ENCODE data around the gene TNNT3.

Gene TNNT3

DNA sequence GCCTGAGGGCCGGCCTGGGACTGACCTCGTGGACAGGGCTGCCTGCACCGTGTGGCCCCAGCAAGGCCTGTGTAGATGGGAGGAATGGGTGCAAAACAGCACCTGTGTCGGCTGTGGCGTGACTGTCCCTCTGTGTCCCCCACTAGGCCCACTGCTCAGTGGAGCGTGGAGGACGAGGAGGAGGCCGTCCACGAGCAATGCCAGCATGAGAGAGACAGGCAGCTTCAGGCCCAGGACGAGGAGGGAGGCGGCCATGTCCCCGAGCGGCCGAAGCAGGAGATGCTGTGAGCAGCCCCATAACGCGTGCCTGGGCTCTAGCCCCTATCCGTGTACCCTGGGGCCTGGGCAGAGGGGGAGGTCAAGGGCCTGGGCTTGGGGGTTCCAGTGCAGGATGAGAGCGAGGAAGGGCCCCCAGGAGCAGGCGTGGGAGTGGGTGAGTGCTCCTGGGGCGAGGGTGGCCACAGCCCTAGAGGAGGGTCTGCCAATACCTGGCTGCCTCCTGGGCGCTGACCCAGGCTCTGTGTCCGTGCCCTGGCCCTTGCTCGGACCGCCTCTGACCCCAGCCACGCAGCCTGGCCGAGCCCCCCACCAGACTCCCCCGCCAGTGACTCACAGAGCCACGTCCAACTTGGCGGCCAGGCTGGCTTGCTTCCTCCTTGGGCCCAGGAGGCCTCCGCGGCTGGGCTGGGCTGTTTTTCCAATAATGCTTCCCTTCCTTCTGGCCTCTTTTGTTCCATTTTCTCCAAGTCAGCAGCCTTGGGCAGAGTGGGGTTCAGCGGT lies 39.4 kb upstream of the TNNT3 start:
- H3K4me1 ChIP-seq (ENCODE audit: insufficient read depth, low read length): no peaks in the 10 kb centered on the region
- no peaks in the 10 kb centered on the region for H3K79me2 ChIP-seq (ENCODE audit: insufficient read depth, low read length)
- H3K9ac ChIP-seq (ENCODE audit: low read depth, low read length): no peak overlapping the region
- no peak overlapping the region for H3K27ac ChIP-seq (ENCODE audit: low read length)
- no peaks in the 10 kb centered on the region for H3K9me3 ChIP-seq (ENCODE audit: insufficient read depth, low read length, severe bottlenecking)
- no peaks in the 10 kb centered on the region for H3K27me3 ChIP-seq (ENCODE audit: insufficient read depth, low read length, poor library complexity)
- no peaks in the 10 kb centered on the region for H3K36me3 ChIP-seq (ENCODE audit: insufficient read depth, low read length)
- H3K4me2 ChIP-seq (ENCODE audit: insufficient read depth, low read length): no peak overlapping the region
- no peak overlapping the region for H3K4me3 ChIP-seq (ENCODE audit: low read depth in 1 of 2, low read length in 2 of 2)
- H4K20me1 ChIP-seq (ENCODE audit: insufficient read depth, low read length): no peaks in the 10 kb centered on the region
- H2AFZ ChIP-seq (ENCODE audit: low read depth, low read length): no peak overlapping the region
- TF ChIP-seq, protein P1, sequence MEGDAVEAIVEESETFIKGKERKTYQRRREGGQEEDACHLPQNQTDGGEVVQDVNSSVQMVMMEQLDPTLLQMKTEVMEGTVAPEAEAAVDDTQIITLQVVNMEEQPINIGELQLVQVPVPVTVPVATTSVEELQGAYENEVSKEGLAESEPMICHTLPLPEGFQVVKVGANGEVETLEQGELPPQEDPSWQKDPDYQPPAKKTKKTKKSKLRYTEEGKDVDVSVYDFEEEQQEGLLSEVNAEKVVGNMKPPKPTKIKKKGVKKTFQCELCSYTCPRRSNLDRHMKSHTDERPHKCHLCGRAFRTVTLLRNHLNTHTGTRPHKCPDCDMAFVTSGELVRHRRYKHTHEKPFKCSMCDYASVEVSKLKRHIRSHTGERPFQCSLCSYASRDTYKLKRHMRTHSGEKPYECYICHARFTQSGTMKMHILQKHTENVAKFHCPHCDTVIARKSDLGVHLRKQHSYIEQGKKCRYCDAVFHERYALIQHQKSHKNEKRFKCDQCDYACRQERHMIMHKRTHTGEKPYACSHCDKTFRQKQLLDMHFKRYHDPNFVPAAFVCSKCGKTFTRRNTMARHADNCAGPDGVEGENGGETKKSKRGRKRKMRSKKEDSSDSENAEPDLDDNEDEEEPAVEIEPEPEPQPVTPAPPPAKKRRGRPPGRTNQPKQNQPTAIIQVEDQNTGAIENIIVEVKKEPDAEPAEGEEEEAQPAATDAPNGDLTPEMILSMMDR (IDR thresholded peaks at IDR 0.05; ENCODE audit: borderline replicate concordance, extremely low read depth, low read length, poor library complexity, severe bottlenecking): no peak
- no peak for TF ChIP-seq EZH2 (IDR thresholded peaks at IDR 0.05; ENCODE audit: borderline replicate concordance, low read depth, low read length, severe bottlenecking)
- ATAC-seq (ENCODE audit: insufficient read depth, low read depth) (no peak), DNase-seq (no peak)

DNA sequence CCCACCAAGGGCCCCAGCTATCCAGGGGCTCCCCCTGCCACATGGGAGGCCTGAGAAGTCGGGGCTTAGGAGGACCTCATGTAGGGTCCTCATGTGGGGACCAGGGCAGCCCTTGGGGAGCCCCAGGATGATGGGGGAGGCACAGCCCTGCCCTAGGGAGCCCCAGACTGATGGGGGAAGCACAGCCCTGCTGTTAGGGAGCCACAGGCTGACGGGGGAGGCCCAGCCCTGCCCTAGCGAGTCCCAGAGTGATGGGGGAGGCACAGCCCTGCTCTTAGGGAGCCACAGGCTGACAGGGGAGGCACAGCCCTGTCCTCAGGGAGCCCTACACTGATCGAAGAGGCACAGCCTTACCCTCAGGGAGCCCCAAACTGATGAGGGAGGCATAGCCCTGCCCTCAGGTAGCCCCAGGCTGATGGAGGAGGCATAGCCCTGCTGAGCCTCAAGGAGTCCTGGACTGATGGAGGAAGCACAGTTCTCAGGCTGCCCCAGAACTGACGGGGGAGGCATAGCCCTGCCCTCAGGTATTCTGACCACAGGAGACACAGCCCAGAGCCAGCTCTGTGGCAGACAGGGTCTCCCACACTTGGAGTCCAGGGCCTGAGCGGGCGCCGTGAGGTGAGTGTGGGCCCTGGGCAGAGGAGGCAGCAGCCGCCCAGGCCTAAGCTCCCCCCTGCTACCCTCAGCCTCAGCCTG lies 38.6 kb upstream of the TNNT3 start:
- no peaks in the 10 kb centered on the region for H3K9me3 ChIP-seq (ENCODE audit: insufficient read depth, low read length, severe bottlenecking)
- no peak overlapping the region for H3K4me3 ChIP-seq (ENCODE audit: low read depth in 1 of 2, low read length in 2 of 2)
- H2AFZ ChIP-seq (ENCODE audit: low read depth, low read length): no peak overlapping the region
- H3K27me3 ChIP-seq (ENCODE audit: insufficient read depth, low read length, poor library complexity): no peaks in the 10 kb centered on the region
- no peak for DNase-seq
- H3K4me1 ChIP-seq (ENCODE audit: insufficient read depth, low read length): no peaks in the 10 kb centered on the region
- no peak overlapping the region for H3K4me2 ChIP-seq (ENCODE audit: insufficient read depth, low read length)
- ATAC-seq (ENCODE audit: insufficient read depth, low read depth): no peak
- no peak overlapping the region for H3K9ac ChIP-seq (ENCODE audit: low read depth, low read length)
- H3K27ac ChIP-seq (ENCODE audit: low read length): no peak overlapping the region
- no peaks in the 10 kb centered on the region for H3K36me3 ChIP-seq (ENCODE audit: insufficient read depth, low read length)
- no peaks in the 10 kb centered on the region for H4K20me1 ChIP-seq (ENCODE audit: insufficient read depth, low read length)
- TF ChIP-seq, protein P1 (IDR thresholded peaks at IDR 0.05; ENCODE audit: borderline replicate concordance, extremely low read depth, low read length, poor library complexity, severe bottlenecking): no peak
- no peak for TF ChIP-seq EZH2 (IDR thresholded peaks at IDR 0.05; ENCODE audit: borderline replicate concordance, low read depth, low read length, severe bottlenecking)
- no peaks in the 10 kb centered on the region for H3K79me2 ChIP-seq (ENCODE audit: insufficient read depth, low read length)

DNA sequence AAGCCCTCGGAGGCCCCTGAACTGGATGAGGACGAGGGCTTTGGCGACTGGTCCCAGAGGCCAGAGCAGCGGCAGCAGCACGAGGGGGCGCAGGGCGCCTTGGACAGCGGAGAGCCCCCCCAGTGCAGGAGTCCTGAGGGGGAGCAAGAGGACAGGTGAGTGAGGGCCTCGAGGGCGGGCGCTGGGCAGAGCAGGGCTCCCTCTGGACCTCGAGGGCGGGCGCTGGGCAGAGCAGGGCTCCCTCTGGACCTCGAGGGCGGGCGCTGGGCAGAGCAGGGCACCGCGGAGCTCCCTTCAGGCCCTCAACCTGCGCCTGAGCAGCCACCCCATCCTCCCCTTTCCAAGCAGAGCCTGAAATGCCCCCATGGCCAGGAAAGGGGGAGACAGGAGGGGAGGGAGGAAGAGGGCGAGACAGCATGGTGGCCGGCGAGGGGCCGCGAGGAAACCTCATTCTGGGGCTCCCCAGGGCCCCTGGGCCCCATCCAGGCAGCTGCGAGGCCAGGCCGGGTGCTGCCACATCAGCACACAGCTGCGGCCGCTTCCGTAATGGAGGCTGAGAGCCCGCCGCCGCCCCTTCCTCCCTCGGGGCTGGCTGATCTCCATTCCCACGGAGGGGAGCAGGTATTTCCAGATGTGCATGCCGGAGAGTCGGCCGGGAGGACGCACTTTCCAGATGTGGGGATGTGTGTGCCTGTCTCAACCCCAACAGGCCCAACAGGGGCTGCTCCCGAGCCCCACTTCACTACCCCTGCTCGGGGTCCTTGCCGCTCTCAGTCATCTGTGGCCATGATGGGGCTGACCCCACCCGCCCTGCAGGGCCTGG lies 37.9 kb upstream of the TNNT3 start:
- H2AFZ ChIP-seq (ENCODE audit: low read depth, low read length): no peak overlapping the region
- no peak overlapping the region for H3K4me2 ChIP-seq (ENCODE audit: insufficient read depth, low read length)
- no peak overlapping the region for H3K27ac ChIP-seq (ENCODE audit: low read length)
- DNase-seq: no peak
- peak; percentile 11; the same call in 2 of the 3 replicates for ATAC-seq (ENCODE audit: insufficient read depth, low read depth)
- H3K79me2 ChIP-seq (ENCODE audit: insufficient read depth, low read length): no peaks in the 10 kb centered on the region
- H3K9me3 ChIP-seq (ENCODE audit: insufficient read depth, low read length, severe bottlenecking): no peaks in the 10 kb centered on the region
- H4K20me1 ChIP-seq (ENCODE audit: insufficient read depth, low read length): no peaks in the 10 kb centered on the region
- H3K36me3 ChIP-seq (ENCODE audit: insufficient read depth, low read length): no peaks in the 10 kb centered on the region
- H3K4me1 ChIP-seq (ENCODE audit: insufficient read depth, low read length): no peaks in the 10 kb centered on the region
- no peaks in the 10 kb centered on the region for H3K27me3 ChIP-seq (ENCODE audit: insufficient read depth, low read length, poor library complexity)
- TF ChIP-seq EZH2 (IDR thresholded peaks at IDR 0.05; ENCODE audit: borderline replicate concordance, low read depth, low read length, severe bottlenecking): no peak
- TF ChIP-seq, protein P1 (IDR thresholded peaks at IDR 0.05; ENCODE audit: borderline replicate concordance, extremely low read depth, low read length, poor library complexity, severe bottlenecking): no peak
- no peak overlapping the region for H3K4me3 ChIP-seq (ENCODE audit: low read depth in 1 of 2, low read length in 2 of 2)
- H3K9ac ChIP-seq (ENCODE audit: low read depth, low read length): no peak overlapping the region

All from DND-41 (cell line).